K562 (cell line): ENCODE measurements around the gene ZNF69. TPM values are rescaled to one million over a fixed set of nuclear protein-coding genes. Genes with fewer than 3 reads are reported as not detected.

ENCODE experiments used
- ARID1B ChIP-seq: fragments of 450-650 bp; IDR thresholded peaks from 2 replicates; pipeline ENCODE4 v1.6.1; 2016; ENCODE audit warnings: antibody characterized with exemption, mild to moderate bottlenecking, inconsistent platforms
- JUN ChIP-seq, 2 experiments: sonication (generic) in 1 of 2; formaldehyde crosslinking in 1 of 2; IDR thresholded peaks; 2 replicates each; pipeline versions ENCODE4 v1.6.1 to v1.8.0; 2012 to 2022; ENCODE audit warnings: borderline replicate concordance in 2 of 2, mild to moderate bottlenecking in 2 of 2, improper control_type of control experiment in 1 of 2, low read depth in 1 of 2, low read length in 1 of 2, missing genetic modification reagents in 1 of 2
- MLLT1 ChIP-seq, 2 experiments: fragments of 450-650 bp; IDR thresholded peaks; 2 replicates each; pipeline ENCODE4 v1.6.1; 2016
- PHF8 ChIP-seq: fragments of 200-600 bp; sonication (generic); IDR thresholded peaks from 2 replicates; pipeline ENCODE4 v1.6.1; 2012; ENCODE audit warnings: mixed run types, mild to moderate bottlenecking, inconsistent platforms, low read length, moderate library complexity, borderline replicate concordance
- RCOR1 ChIP-seq, 2 experiments: IDR thresholded peaks; 2 replicates each; pipeline ENCODE4 v1.6.1; 2012; ENCODE audit warnings: low read depth in 2 of 2, low read length in 2 of 2, borderline replicate concordance in 1 of 2, improper control_type of control experiment in 1 of 2
- SMARCA5 ChIP-seq: fragments of 450-650 bp; IDR thresholded peaks from 2 replicates; pipeline ENCODE4 v1.6.1; 2016
- SRSF3 ChIP-seq: fragments of 200-400 bp; formaldehyde crosslinking; IDR thresholded peaks from 2 replicates; pipeline ENCODE4 v1.6.1; 2016; ENCODE audit warnings: mild to moderate bottlenecking, low read length, moderate library complexity; ENCODE audit not compliant: insufficient read depth
- TRIM24 ChIP-seq, 2 experiments: fragments of 450-650 bp; IDR thresholded peaks; 2 replicates each; pipeline ENCODE4 v1.6.1; 2016
- XRCC3 ChIP-seq: fragments of 450-650 bp; IDR thresholded peaks from 2 replicates; pipeline ENCODE4 v1.6.1; 2017; ENCODE audit warnings: mild to moderate bottlenecking, moderate library complexity
- XRCC4 ChIP-seq: IDR thresholded peaks from one replicate; pipeline ENCODE4 v1.6.1; 2011; ENCODE audit not compliant: insufficient read depth, insufficient read length; ENCODE audit errors: extremely low read depth
- ZBTB7A ChIP-seq: IDR thresholded peaks from 2 replicates; pipeline ENCODE4 v1.6.1; 2011; ENCODE audit warnings: low read depth, mild to moderate bottlenecking, low read length, moderate library complexity, borderline replicate concordance; ENCODE audit not compliant: control insufficient read depth
- ZFP30 ChIP-seq: fragments of 250-450 bp; sonication (Bioruptor Pico); IDR thresholded peaks from 2 replicates; pipeline ENCODE4 v1.8.0; 2022; ENCODE audit warnings: moderate library complexity, mild to moderate bottlenecking, inconsistent platforms, borderline replicate concordance
- ZNF398 ChIP-seq: fragments of 250-450 bp; sonication (Bioruptor Pico); IDR thresholded peaks from 2 replicates; pipeline ENCODE4 v1.8.0; 2021; ENCODE audit warnings: moderate library complexity, mild to moderate bottlenecking, inconsistent platforms
- ZNF707 ChIP-seq: fragments of 250-450 bp; sonication (Bioruptor Pico); conservative IDR thresholded peaks from 2 replicates; pipeline ENCODE4 v1.8.0; 2022; ENCODE audit warnings: inconsistent platforms, mild to moderate bottlenecking, moderate library complexity
- polyA plus RNA-seq, 8 experiments: library from polyadenylated mRNA; depleted of rRNA in 4 of 8; stranded (reverse) in 5 of 8; unstranded in 3 of 8; fragments of >200 nt; fragmentation: Nextera tagmentation in 2 of 8; fragmentation: Illumina TruSeq in 1 of 8; extraction: Ambion mirVana in 2 of 8; extraction: Trizol in 1 of 8; gene quantifications; 2 replicates each; pipeline versions ENCODE4 v1.2.1 to v1.2.3, GENCODE V29; 2011 to 2014; ENCODE audit warnings: inconsistent platforms in 1 of 8, missing spikeins in 1 of 8
- total RNA-seq, 7 experiments: library from RNA; depleted of rRNA in 6 of 7; stranded (reverse); fragments of >200 nt in 6 of 7; fragmentation: Illumina TruSeq in 2 of 7; extraction: Trizol in 2 of 7; gene quantifications; 2 replicates each; pipeline versions ENCODE4 v1.2.1 to v1.2.3, GENCODE V29; 2011 to 2021; ENCODE audit warnings: low replicate concordance in 1 of 7
- TF ChIP-seq, protein P1 (sequence below), 3 experiments: fragments of 200-800 bp in 1 of 3; fragments of 250-450 bp in 1 of 3; fragments of 450-650 bp in 1 of 3; sonication (Bioruptor Pico) in 1 of 3; sonication (Bioruptor generic) in 1 of 3; formaldehyde crosslinking in 1 of 3; IDR thresholded peaks; 2 replicates each; pipeline versions ENCODE4 v1.6.1 to v1.8.0; 2016 to 2022; ENCODE audit warnings: mild to moderate bottlenecking in 2 of 3, missing genetic modification characterization in 2 of 3, missing compliant biosample characterization in 1 of 3, moderate library complexity in 1 of 3

The ZNF69 gene
- total and polyA plus RNA-seq, 9 of the 15 experiments (the other 6 are each of a cell fraction or from before 2014, with no cell fraction given) = 2.3 to 5.4 (median 3.6) TPM

DNA sequence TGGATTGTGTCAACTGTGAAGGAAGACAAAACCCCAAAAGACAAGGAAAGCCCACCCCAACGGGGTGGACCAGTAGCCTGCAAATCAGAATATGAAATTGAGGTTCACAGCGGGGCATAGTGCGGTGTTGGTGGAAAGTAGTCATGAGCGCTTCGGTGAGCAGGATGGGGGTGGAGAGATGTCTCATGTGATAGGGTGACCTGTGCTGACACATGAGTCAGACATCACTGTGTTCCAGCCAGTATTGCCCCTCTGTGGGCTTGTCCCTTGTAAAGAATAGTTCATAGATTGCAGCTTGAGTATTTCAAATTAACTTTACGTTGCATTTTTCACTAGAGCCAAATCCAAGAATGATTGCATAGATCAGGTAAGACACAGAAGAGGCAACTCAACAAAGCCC, 7.3 kb downstream of the ZNF69 start (continued):
- no peak for TF ChIP-seq ZNF398 (CRISPR knock-in tag)
- TF ChIP-seq PHF8 = no peak
- TF ChIP-seq, protein P1, sequence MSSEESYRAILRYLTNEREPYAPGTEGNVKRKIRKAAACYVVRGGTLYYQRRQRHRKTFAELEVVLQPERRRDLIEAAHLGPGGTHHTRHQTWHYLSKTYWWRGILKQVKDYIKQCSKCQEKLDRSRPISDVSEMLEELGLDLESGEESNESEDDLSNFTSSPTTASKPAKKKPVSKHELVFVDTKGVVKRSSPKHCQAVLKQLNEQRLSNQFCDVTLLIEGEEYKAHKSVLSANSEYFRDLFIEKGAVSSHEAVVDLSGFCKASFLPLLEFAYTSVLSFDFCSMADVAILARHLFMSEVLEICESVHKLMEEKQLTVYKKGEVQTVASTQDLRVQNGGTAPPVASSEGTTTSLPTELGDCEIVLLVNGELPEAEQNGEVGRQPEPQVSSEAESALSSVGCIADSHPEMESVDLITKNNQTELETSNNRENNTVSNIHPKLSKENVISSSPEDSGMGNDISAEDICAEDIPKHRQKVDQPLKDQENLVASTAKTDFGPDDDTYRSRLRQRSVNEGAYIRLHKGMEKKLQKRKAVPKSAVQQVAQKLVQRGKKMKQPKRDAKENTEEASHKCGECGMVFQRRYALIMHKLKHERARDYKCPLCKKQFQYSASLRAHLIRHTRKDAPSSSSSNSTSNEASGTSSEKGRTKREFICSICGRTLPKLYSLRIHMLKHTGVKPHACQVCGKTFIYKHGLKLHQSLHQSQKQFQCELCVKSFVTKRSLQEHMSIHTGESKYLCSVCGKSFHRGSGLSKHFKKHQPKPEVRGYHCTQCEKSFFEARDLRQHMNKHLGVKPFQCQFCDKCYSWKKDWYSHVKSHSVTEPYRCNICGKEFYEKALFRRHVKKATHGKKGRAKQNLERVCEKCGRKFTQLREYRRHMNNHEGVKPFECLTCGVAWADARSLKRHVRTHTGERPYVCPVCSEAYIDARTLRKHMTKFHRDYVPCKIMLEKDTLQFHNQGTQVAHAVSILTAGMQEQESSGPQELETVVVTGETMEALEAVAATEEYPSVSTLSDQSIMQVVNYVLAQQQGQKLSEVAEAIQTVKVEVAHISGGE (CRISPR knock-in tag; IDR thresholded peaks at IDR 0.05) = no peak
- no peak for TF ChIP-seq TRIM24 (IDR thresholded peaks at IDR 0.05)
- no peak for TF ChIP-seq ZNF707
- 0 out of 2 replicates have a peak, but pooled peaks have one; percentile 23 for TF ChIP-seq JUN (IDR thresholded peaks at IDR 0.05; ENCODE audit: borderline replicate concordance, low read depth, low read length)
- TF ChIP-seq JUN (CRISPR knock-in tag; IDR thresholded peaks at IDR 0.05; ENCODE audit: borderline replicate concordance) = no peak
- no peak for TF ChIP-seq SRSF3
- TF ChIP-seq XRCC4 = no peak
- TF ChIP-seq SMARCA5 = no peak
- no peak for TF ChIP-seq ZBTB7A
- no peak for TF ChIP-seq ZFP30
- no peak for TF ChIP-seq MLLT1 (IDR thresholded peaks at IDR 0.05)
- TF ChIP-seq RCOR1 (IDR thresholded peaks at IDR 0.05; ENCODE audit: borderline replicate concordance in 1 of 2, low read depth in 2 of 2, low read length in 2 of 2) = 0 out of 4 replicates have a peak, but pooled peaks of 1 of the 2 experiments have one; percentile 7
- TF ChIP-seq XRCC3 = no peak
- TF ChIP-seq ARID1B = peak; percentile 24; the same call in 1 of the 2 replicates
- TF ChIP-seq, all 486 proteins: peak for 6
